Stimulated activated CD4-positive, alpha-beta T cell treated with anti-CD3 and anti-CD28 coated beads, Interleukin-2, amount 100 ng/mL, for 4 hours (primary cell): ENCODE results near the gene ZC3H12D.
A peak's percentile ranks its signal among the peaks of the same experiment; 100 is the strongest.

Experiments
- DNase-seq: peaks from one replicate; pipeline ENCODE4 v3.0.0-alpha.2; 2020; ENCODE audit warnings: low read depth

Gene ZC3H12D

GRCh38 chr6:149441740-149442139, 43.1 kb downstream of the ZC3H12D start:
- no peak for DNase-seq

- no peak for DNase-seq
Measured at GRCh38 chr6:149440735-149441671, 43.8 kb downstream of the ZC3H12D start.

- no peak for DNase-seq
Measured at GRCh38 chr6:149439626-149440025, 45.2 kb downstream of the ZC3H12D start.

GRCh38 chr6:149438855-149439254, 46.0 kb downstream of the ZC3H12D start:
- DNase-seq = no peak

- no peak for DNase-seq
Measured at GRCh38 chr6:149437212-149437611, 47.6 kb downstream of the ZC3H12D start.

- no peak for DNase-seq
Measured at GRCh38 chr6:149436647-149437046, 48.2 kb downstream of the ZC3H12D start.

- no peak for DNase-seq
Measured at GRCh38 chr6:149435919-149436586, 48.8 kb downstream of the ZC3H12D start.

GRCh38 chr6:149433881-149434280, 50.9 kb downstream of the ZC3H12D start:
- DNase-seq = no peak

GRCh38 chr6:149433405-149433804, 51.4 kb downstream of the ZC3H12D start:
- DNase-seq = no peak

- peak; percentile 83 for DNase-seq
Measured at GRCh38 chr6:149431905-149432775, 52.7 kb downstream of the ZC3H12D start.

- no peak for DNase-seq
Measured at GRCh38 chr6:149429427-149430360, 55.1 kb downstream of the ZC3H12D start.

- DNase-seq = no peak
Measured at GRCh38 chr6:149428606-149429005, 56.2 kb downstream of the ZC3H12D start.

- DNase-seq = no peak
Measured at GRCh38 chr6:149425754-149426153, 59.1 kb downstream of the ZC3H12D start.

GRCh38 chr6:149425224-149425623, 59.6 kb downstream of the ZC3H12D start:
- no peak for DNase-seq

- DNase-seq = no peak
Measured at GRCh38 chr6:149423964-149424440, 60.8 kb downstream of the ZC3H12D start.

- DNase-seq = no peak
Measured at GRCh38 chr6:149422581-149422980, 62.2 kb downstream of the ZC3H12D start.

GRCh38 chr6:149421132-149421531, 63.7 kb downstream of the ZC3H12D start:
- no peak for DNase-seq

- no peak for DNase-seq
Measured at GRCh38 chr6:149419696-149420404, 65.0 kb downstream of the ZC3H12D start.

- DNase-seq = no peak
Measured at GRCh38 chr6:149414821-149415220, 70.0 kb downstream of the ZC3H12D start.

GRCh38 chr6:149414009-149414408, 70.8 kb downstream of the ZC3H12D start:
- DNase-seq = no peak
